Measurements from ENCODE around the gene ASIC3.

DNA sequence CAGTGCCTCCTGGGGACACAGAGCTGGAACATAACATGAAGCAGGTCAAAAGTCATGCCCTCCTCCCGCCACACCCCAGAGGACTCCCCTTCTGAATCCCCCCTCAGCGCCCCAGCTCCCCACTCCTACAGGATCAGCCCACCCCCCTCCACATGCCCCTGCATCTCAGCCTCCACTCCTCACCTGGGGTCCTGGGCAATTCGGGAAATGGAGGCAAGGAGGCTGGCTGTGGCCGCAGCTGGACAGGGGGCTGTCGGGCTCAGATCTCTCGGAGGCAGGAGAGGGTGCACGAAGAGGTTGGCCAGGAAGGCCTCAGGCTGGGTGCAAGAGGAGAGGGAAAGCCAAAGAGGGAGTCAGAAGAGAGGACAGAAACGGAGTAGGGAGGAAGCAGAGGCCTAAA, 31.8 kb upstream of the ASIC3 start:
- TF ChIP-seq POLR2AphosphoS5 (IDR thresholded peaks at IDR 0.05), result no peak
- TF ChIP-seq, protein P1, sequence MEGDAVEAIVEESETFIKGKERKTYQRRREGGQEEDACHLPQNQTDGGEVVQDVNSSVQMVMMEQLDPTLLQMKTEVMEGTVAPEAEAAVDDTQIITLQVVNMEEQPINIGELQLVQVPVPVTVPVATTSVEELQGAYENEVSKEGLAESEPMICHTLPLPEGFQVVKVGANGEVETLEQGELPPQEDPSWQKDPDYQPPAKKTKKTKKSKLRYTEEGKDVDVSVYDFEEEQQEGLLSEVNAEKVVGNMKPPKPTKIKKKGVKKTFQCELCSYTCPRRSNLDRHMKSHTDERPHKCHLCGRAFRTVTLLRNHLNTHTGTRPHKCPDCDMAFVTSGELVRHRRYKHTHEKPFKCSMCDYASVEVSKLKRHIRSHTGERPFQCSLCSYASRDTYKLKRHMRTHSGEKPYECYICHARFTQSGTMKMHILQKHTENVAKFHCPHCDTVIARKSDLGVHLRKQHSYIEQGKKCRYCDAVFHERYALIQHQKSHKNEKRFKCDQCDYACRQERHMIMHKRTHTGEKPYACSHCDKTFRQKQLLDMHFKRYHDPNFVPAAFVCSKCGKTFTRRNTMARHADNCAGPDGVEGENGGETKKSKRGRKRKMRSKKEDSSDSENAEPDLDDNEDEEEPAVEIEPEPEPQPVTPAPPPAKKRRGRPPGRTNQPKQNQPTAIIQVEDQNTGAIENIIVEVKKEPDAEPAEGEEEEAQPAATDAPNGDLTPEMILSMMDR (IDR thresholded peaks at IDR 0.05), result no peak

Data from transverse colon (tissue), 4 donors.